Activated CD4-positive, CD25-positive, alpha-beta regulatory T cell treated with anti-CD3 and anti-CD28 coated beads, Interleukin-2, amount 50 U/mL, for 16 hours (primary cell): ENCODE measurements around the gene RAD1.

Experiments used
- DNase-seq: peaks from one replicate; pipeline ENCODE4 v3.0.0-alpha.2; 2020; ENCODE audit warnings: low read depth, low spot score

RAD1 gene

GRCh38 chr5:34916518-34916917 is 1.2 kb upstream of the RAD1 start:
- DNase-seq, result no peak

- no peak for DNase-seq
These were observed 520 bp upstream of the RAD1 start for GRCh38 chr5:34915856-34916192.

- DNase-seq, result no peak
These were observed 599 bp downstream of the RAD1 start for GRCh38 chr5:34914671-34915138.

GRCh38 chr5:34913072-34913471 is 2.2 kb downstream of the RAD1 start:
- no peak for DNase-seq

- no peak for DNase-seq
These were observed 9.7 kb downstream of the RAD1 start for GRCh38 chr5:34905564-34905963.

- no peak for DNase-seq
These were observed 12.0 kb downstream of the RAD1 start for GRCh38 chr5:34903260-34903659.

- no peak for DNase-seq
These were observed 14.7 kb downstream of the RAD1 start for GRCh38 chr5:34900652-34901051.

GRCh38 chr5:34899066-34899465 is 16.2 kb downstream of the RAD1 start:
- no peak for DNase-seq

GRCh38 chr5:34898258-34898895 is 16.9 kb downstream of the RAD1 start:
- DNase-seq, result no peak

GRCh38 chr5:34897646-34898045 is 17.7 kb downstream of the RAD1 start:
- no peak for DNase-seq

- DNase-seq, result no peak
These were observed 19.5 kb downstream of the RAD1 start for GRCh38 chr5:34895641-34896419.

- DNase-seq, result no peak
These were observed 20.6 kb downstream of the RAD1 start for GRCh38 chr5:34894716-34895115.

- DNase-seq, result no peak
These were observed 22.9 kb downstream of the RAD1 start for GRCh38 chr5:34892414-34892813.

GRCh38 chr5:34891981-34892380 is 23.3 kb downstream of the RAD1 start:
- no peak for DNase-seq

GRCh38 chr5:34889394-34889793 is 25.9 kb downstream of the RAD1 start:
- DNase-seq, result no peak

GRCh38 chr5:34886392-34887119 is 28.7 kb downstream of the RAD1 start:
- no peak for DNase-seq

- DNase-seq, result no peak
These were observed 34.1 kb downstream of the RAD1 start for GRCh38 chr5:34881246-34881645.

- DNase-seq, result no peak
These were observed 39.0 kb downstream of the RAD1 start for GRCh38 chr5:34876275-34876674.

GRCh38 chr5:34870382-34870781 is 44.9 kb downstream of the RAD1 start:
- no peak for DNase-seq

GRCh38 chr5:34869256-34869655 is 46.0 kb downstream of the RAD1 start:
- no peak for DNase-seq

- DNase-seq, result no peak
These were observed 46.5 kb downstream of the RAD1 start for GRCh38 chr5:34868791-34869190.

GRCh38 chr5:34867660-34868059 is 47.6 kb downstream of the RAD1 start:
- no peak for DNase-seq

GRCh38 chr5:34866989-34867471 is 48.3 kb downstream of the RAD1 start:
- DNase-seq, result no peak
